HepG2 (cell line): Measurements from ENCODE around the gene STUM.

Source experiments
- CTCF ChIP-seq: sonication (generic); formaldehyde crosslinking; IDR thresholded peaks from 2 replicates; pipeline ENCODE4 v1.5.0; 2020; ENCODE audit warnings: mild to moderate bottlenecking, missing genetic modification reagents, moderate library complexity
- SMC3 ChIP-seq: IDR thresholded peaks from 2 replicates; pipeline ENCODE4 v1.6.1; 2011; ENCODE audit warnings: low read length, improper control_type of control experiment

- TF ChIP-seq SMC3 (no peak), CTCF (CRISPR knock-in tag) (no peak)
Measured at GRCh38 chr1:226506021-226506420, 42.5 kb upstream of the STUM start.
